Caco-2 (cell line): ENCODE measurements around the gene HLA-DQB1. TPM values are rescaled to one million over a fixed set of nuclear protein-coding genes. Genes with fewer than 3 reads are reported as not detected.
A peak's percentile ranks its signal among the peaks of the same experiment; 100 is the strongest.

Experiments used
- BruUV-seq: library from RNA; stranded (reverse); fragments of 400-500 nt; replicated peaks from 2 replicates; lab custom pipeline; 2021; lab: Mats Ljungman, UMichigan
- CTCF ChIA-PET: fragments of 300-600 bp; sonication (Branson Sonifier 250); formaldehyde crosslinking; loops from one replicate; lab custom pipeline; 2022; ENCODE audit warnings: antibody characterized with exemption; lab: Charles Lee
- POLR2A ChIA-PET: fragments of 300-600 bp; sonication (Branson Sonifier 250); formaldehyde crosslinking; loops from one replicate; lab custom pipeline; 2022; ENCODE audit warnings: antibody characterized with exemption; lab: Charles Lee
- DNase-seq, 2 experiments: peaks; one replicate each; pipeline versions ENCODE4 v3.0.0 to v3.0.0-alpha.2; 2020 to 2022
- H3K27me3 ChIP-seq: replicated peaks from 2 replicates; pipeline ENCODE4 v1.6.0; 2011; ENCODE audit warnings: low read length; ENCODE audit not compliant: control insufficient read depth, insufficient read depth
- H3K36me3 ChIP-seq: 2 replicates; pipeline ENCODE4 v1.5.1; 2011; ENCODE audit warnings: low read length; ENCODE audit not compliant: control insufficient read depth, insufficient read depth
- H3K4me1 ChIP-seq: fragments of 250-450 bp; sonication (Bioruptor Pico); 2 replicates; pipeline ENCODE4 v1.5.1; 2020; ENCODE audit warnings: mild to moderate bottlenecking
- H3K4me3 ChIP-seq: 2 replicates; pipeline ENCODE4 v1.5.1; 2011; ENCODE audit warnings: low read depth, mild to moderate bottlenecking, control low read depth, low read length
- H3K9me3 ChIP-seq: fragments of 250-450 bp; sonication (Bioruptor Pico); 2 replicates; pipeline ENCODE4 v1.5.1; 2020; ENCODE audit warnings: mild to moderate bottlenecking, moderate library complexity
- H3K27ac Mint-ChIP-seq: one replicate; pipeline ENCODE4 v1.8.0; 2022; ENCODE audit warnings: mixed read lengths; ENCODE audit not compliant: unreplicated experiment
- H3K27me3 Mint-ChIP-seq: one replicate; pipeline ENCODE4 v1.8.0; 2022; ENCODE audit warnings: mixed read lengths; ENCODE audit not compliant: insufficient read depth, unreplicated experiment
- H3K36me3 Mint-ChIP-seq: one replicate; pipeline ENCODE4 v1.8.0; 2022; ENCODE audit warnings: mild to moderate bottlenecking, mixed read lengths; ENCODE audit not compliant: insufficient read depth, unreplicated experiment
- H3K4me1 Mint-ChIP-seq: one replicate; pipeline ENCODE4 v1.8.0; 2022; ENCODE audit warnings: low read depth, mixed read lengths; ENCODE audit not compliant: unreplicated experiment
- H3K4me3 Mint-ChIP-seq: one replicate; pipeline ENCODE4 v1.8.0; 2022; ENCODE audit warnings: mild to moderate bottlenecking, moderate library complexity, mixed read lengths; ENCODE audit not compliant: unreplicated experiment
- H3K9me3 Mint-ChIP-seq: one replicate; pipeline ENCODE4 v1.8.0; 2022; ENCODE audit warnings: mixed read lengths; ENCODE audit not compliant: unreplicated experiment
- CTCF ChIP-seq, 2 experiments: fragments of 200-600 bp in 1 of 2; IDR thresholded peaks; 1 replicate in 1 of 2; 2 replicates in 1 of 2; pipeline versions ENCODE4 v1.5.1 to v1.8.0; 2011 to 2022; ENCODE audit warnings: antibody characterized with exemption in 1 of 2, control low read depth in 1 of 2, inconsistent platforms in 1 of 2, low read depth in 1 of 2, low read length in 1 of 2, mild to moderate bottlenecking in 1 of 2, moderate library complexity in 1 of 2; ENCODE audit not compliant: insufficient read depth in 1 of 2, severe bottlenecking in 1 of 2, unreplicated experiment in 1 of 2
- intact Hi-C: fragments of 100-400 bp; cut with micrococcal nuclease; formaldehyde crosslinking; loops from one replicate; pipeline ENCODE4 v1.10.0; 2022; ENCODE audit not compliant: unreplicated experiment
- total RNA-seq: library from RNA; stranded (reverse); gene quantifications from 2 replicates; pipeline ENCODE4 v1.2.3, GENCODE V29; 2022

Gene HLA-DQB1
- total RNA-seq, 1 experiment from 2014 or later: not detected

DNA sequence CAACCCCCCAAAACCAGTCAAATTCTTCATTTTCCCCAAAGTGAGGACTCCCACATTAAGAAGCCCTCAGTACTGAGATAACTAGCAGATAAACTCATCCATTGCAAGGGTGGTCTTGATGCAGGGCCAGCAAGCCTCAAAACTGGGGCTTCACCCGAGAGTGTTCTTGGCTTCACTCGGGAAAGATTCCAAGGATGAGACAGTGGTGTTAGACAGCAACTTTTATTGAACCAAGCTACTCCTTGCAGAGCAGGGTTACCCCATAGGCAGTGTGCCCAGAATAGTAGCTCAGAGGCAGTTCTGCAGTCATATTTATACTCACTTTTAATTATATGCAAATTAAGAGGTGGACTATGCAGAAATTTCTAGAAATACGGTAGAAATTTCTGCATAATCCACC, 45.1 kb downstream of the HLA-DQB1 start:
- Mint-ChIP-seq H3K9me3 (peaks cover 10% of the 10 kb centered on the region), H3K4me1 (peaks cover 7% of the 10 kb centered on the region), H3K27ac (no peak overlapping the region), H3K4me3 (no peak overlapping the region), H3K27me3 (peaks cover 5% of the 10 kb centered on the region), H3K36me3 (no peaks in the 10 kb centered on the region)
- intact Hi-C loops: no loop called here
- BruUV-seq: no TSS peak
- H3K9me3 ChIP-seq: no peaks in the 10 kb centered on the region
- H3K27me3 ChIP-seq: no peaks in the 10 kb centered on the region
- DNase-seq: no peak
- no peak for TF ChIP-seq CTCF (IDR thresholded peaks at IDR 0.05; ENCODE audit: insufficient read depth in 1 of 2, low read depth in 1 of 2, low read length in 1 of 2, severe bottlenecking in 1 of 2, unreplicated experiment in 1 of 2)
- H3K36me3 ChIP-seq: no peaks in the 10 kb centered on the region
- no peaks in the 10 kb centered on the region for H3K4me1 ChIP-seq
- no peak overlapping the region for H3K4me3 ChIP-seq
- ChIA-PET CTCF (no interaction called here), POLR2A (no interaction called here)

- Histone ChIP-seq H3K27me3 (no peaks in the 10 kb centered on the region), H3K9me3 (no peaks in the 10 kb centered on the region), H3K4me1 (no peaks in the 10 kb centered on the region), H3K36me3 (no peaks in the 10 kb centered on the region), H3K4me3 (no peak overlapping the region)
- no TSS peak for BruUV-seq
- DNase-seq: no peak
- intact Hi-C loops: no loop called here
- POLR2A ChIA-PET: no interaction called here
- CTCF ChIA-PET: no interaction called here
- TF ChIP-seq CTCF (IDR thresholded peaks at IDR 0.05; ENCODE audit: insufficient read depth in 1 of 2, low read depth in 1 of 2, low read length in 1 of 2, severe bottlenecking in 1 of 2, unreplicated experiment in 1 of 2): no peak
- peaks cover 14% of the 10 kb centered on the region for H3K4me1 Mint-ChIP-seq
- H3K4me3 Mint-ChIP-seq: no peak overlapping the region
- H3K27ac Mint-ChIP-seq: no peak overlapping the region
- H3K27me3 Mint-ChIP-seq: peaks cover under 1% of the 10 kb centered on the region
- peaks cover 10% of the 10 kb centered on the region for H3K9me3 Mint-ChIP-seq
- H3K36me3 Mint-ChIP-seq: no peaks in the 10 kb centered on the region
Observed at GRCh38 chr6:32617751-32618150, 48.7 kb downstream of the HLA-DQB1 start.

GRCh38 chr6:32615885-32616532, 50.4 kb downstream of the HLA-DQB1 start:
- Mint-ChIP-seq H3K27ac (no peak overlapping the region), H3K4me3 (peak overlapping the region; percentile 52), H3K27me3 (no peaks in the 10 kb centered on the region), H3K4me1 (peaks cover 14% of the 10 kb centered on the region), H3K36me3 (no peaks in the 10 kb centered on the region), H3K9me3 (peaks cover 10% of the 10 kb centered on the region)
- BruUV-seq: no TSS peak
- Histone ChIP-seq H3K36me3 (no peaks in the 10 kb centered on the region), H3K4me3 (no peak overlapping the region), H3K9me3 (no peaks in the 10 kb centered on the region), H3K27me3 (no peaks in the 10 kb centered on the region), H3K4me1 (no peaks in the 10 kb centered on the region)
- intact Hi-C loops: no loop called here
- no peak for TF ChIP-seq CTCF (IDR thresholded peaks at IDR 0.05; ENCODE audit: insufficient read depth in 1 of 2, low read depth in 1 of 2, low read length in 1 of 2, severe bottlenecking in 1 of 2, unreplicated experiment in 1 of 2)
- DNase-seq: no peak
- CTCF ChIA-PET: no interaction called here
- POLR2A ChIA-PET: no interaction called here
